Ovary (tissue), 9 donors: ENCODE data around the gene RAC2. TPM values are rescaled to one million over a fixed set of nuclear protein-coding genes. Genes with fewer than 3 reads are reported as not detected.
A peak's percentile ranks its signal among the peaks of the same experiment; 100 is the strongest.

ENCODE experiments used
- DNase-seq, 5 donors: peaks; one replicate each; pipeline ENCODE4 v3.0.0-alpha.2; 2019 to 2020
- H3K27ac ChIP-seq, 2 donors: fragments of 200-600 bp; one replicate each; pipeline versions ENCODE4 v1.5.1 to v1.8.0; 2019 to 2022
- H3K27me3 ChIP-seq: fragments of 200-600 bp; one replicate; pipeline ENCODE4 v1.8.0; 2022
- H3K36me3 ChIP-seq: fragments of 200-600 bp; sonication (generic); one replicate; pipeline ENCODE4 v1.5.1; 2019
- H3K4me1 ChIP-seq: one replicate; pipeline ENCODE4 v1.8.1; 2013; ENCODE audit warnings: mild to moderate bottlenecking, moderate library complexity; ENCODE audit not compliant: insufficient read depth
- H3K4me3 ChIP-seq: fragments of 200-600 bp; sonication (generic); one replicate; pipeline ENCODE4 v1.5.1; 2017
- H3K9me3 ChIP-seq, 2 donors: fragments of 200-600 bp in 1 of 2; sonication (generic) in 1 of 2; one replicate each; pipeline versions ENCODE4 v1.5.1 to v1.8.1; 2013 to 2019; ENCODE audit warnings: mild to moderate bottlenecking in 1 of 2, moderate library complexity in 1 of 2
- EP300 ChIP-seq: sonication (generic); formaldehyde crosslinking; IDR thresholded peaks from one replicate; pipeline ENCODE4 v1.6.1; 2017; ENCODE audit warnings: antibody characterized with exemption
- POLR2A ChIP-seq: fragments of 450-650 bp; IDR thresholded peaks from one replicate; pipeline ENCODE4 v1.6.1; 2017; ENCODE audit warnings: antibody characterized with exemption, mild to moderate bottlenecking, moderate library complexity
- WGBS, 3 donors: extraction: QIAGEN DNeasy Blood & Tissue Kit in 1 of 3; methylation state at CpG; one replicate each; pipeline versions ENCODE4 v1.1.5 to v1.1.7; 2013 to 2017; 5-methylcytosine and 5-hydroxymethylcytosine counted together
- intact Hi-C, 4 donors: fragments of 100-400 bp; cut with DNase I; formaldehyde crosslinking; loops; one replicate each; pipeline versions ENCODE4 v1.11.0 to v1.15.1; 2022 to 2023
- polyA plus RNA-seq, 2 donors: library from polyadenylated mRNA; stranded (reverse); fragments of 200-250 nt in 1 of 2; fragments of 350-450 nt in 1 of 2; fragmentation: Illumina TruSeq in 1 of 2; extraction: RNeasy Lipid Tissue Mini Kit (QIAGEN cat#74804) in 1 of 2; gene quantifications; one replicate each; pipeline ENCODE4 v1.2.3, GENCODE V29; 2013 to 2014
- total RNA-seq, 7 donors: library from RNA; depleted of rRNA in 2 of 7; stranded (reverse); fragments of >200 nt in 2 of 7; fragmentation: NEBNext Ultra II Directional in 3 of 7; extraction: Animal tissue kit (Norgen Biotek cat#: 25700) in 3 of 7; gene quantifications; one replicate each; pipeline versions ENCODE4 v1.1.0 to v1.2.4, GENCODE V29; 2016 to 2023
- TF ChIP-seq, protein P1 (sequence below), 3 donors: fragments of 450-650 bp in 2 of 3; fragments of 200-600 bp in 1 of 3; IDR thresholded peaks; one replicate each; pipeline versions ENCODE4 v1.5.1 to v1.8.0; 2016 to 2022; ENCODE audit warnings: antibody characterized with exemption in 3 of 3, mild to moderate bottlenecking in 1 of 3
- donor health status: DM: no; HTN: no; CAD: no; lungs with moderate emphysema.
- donor health status: DM: no; HTN: no; CAD: no.
- donor health status: Bipolar disorder and iron deficiency.
- donor health status: DM: yes; HTN: yes; CAD: no.
- donor health status: DM: no; HTN: no; CAD: no.
- donor health status: DM: yes; HTN: yes; CAD: no.

The RAC2 gene
- total and polyA plus RNA-seq, 9 donors = 2.3 to 18.4 (median 6.0) TPM

DNA sequence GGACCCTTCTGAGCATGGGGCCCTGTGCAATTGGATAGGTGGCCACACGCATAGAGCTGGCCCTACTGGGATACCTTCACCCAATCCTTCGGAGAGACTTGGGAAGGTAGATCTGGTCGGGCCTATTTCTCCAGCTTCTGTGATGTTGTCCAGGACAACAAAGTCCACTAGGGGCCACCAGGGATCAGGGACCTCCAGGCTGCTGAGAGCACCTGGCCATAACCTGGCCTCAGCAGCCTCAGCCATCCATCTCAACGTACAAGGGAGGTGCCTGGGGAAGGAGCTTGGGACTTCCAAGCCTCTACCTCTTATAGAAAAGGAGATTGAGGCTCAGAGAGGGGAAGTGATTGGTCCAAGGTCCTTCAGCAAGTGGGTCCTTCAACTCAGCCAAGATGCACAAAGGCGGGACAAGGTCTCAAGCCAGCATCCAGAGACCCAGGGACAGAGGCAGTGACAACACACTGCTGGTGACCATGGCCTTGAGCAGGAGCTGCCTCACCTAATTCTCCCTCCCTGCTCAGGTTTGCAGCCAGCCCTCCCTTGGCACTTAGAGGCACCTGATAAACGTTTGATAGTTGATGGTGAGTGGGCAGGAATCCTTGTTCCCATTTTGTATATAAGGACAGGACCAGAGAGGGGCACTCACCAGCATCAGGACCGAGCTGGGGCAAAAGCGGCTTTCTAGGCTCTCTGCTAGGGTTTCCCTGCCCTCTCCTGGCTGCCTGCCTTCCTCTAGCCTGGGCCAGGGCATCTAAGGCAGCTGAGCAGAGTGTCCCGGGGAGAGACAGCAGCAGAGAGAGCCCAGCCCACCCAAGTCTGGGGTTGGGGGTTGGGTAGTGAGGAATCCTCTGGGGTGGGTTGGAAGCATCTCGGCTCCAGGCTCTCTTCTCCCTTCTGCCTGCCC is 4.5 kb downstream of the RAC2 start:
- no peak for TF ChIP-seq POLR2A
- TF ChIP-seq, protein P1, sequence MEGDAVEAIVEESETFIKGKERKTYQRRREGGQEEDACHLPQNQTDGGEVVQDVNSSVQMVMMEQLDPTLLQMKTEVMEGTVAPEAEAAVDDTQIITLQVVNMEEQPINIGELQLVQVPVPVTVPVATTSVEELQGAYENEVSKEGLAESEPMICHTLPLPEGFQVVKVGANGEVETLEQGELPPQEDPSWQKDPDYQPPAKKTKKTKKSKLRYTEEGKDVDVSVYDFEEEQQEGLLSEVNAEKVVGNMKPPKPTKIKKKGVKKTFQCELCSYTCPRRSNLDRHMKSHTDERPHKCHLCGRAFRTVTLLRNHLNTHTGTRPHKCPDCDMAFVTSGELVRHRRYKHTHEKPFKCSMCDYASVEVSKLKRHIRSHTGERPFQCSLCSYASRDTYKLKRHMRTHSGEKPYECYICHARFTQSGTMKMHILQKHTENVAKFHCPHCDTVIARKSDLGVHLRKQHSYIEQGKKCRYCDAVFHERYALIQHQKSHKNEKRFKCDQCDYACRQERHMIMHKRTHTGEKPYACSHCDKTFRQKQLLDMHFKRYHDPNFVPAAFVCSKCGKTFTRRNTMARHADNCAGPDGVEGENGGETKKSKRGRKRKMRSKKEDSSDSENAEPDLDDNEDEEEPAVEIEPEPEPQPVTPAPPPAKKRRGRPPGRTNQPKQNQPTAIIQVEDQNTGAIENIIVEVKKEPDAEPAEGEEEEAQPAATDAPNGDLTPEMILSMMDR (IDR thresholded peaks at IDR 0.05) = no peak
- TF ChIP-seq EP300 = no peak
- no peak for DNase-seq
- Histone ChIP-seq H3K4me3 (no peak overlapping the region), H3K9me3 (no peaks in the 10 kb centered on the region), H3K36me3 (no peaks in the 10 kb centered on the region), H3K4me1 (no peaks in the 10 kb centered on the region), H3K27ac (no peak overlapping the region), H3K27me3 (no peaks in the 10 kb centered on the region)
- 71 to 77% (median 77%) methylated on average over 10 of the region's 10 CpGs for WGBS, 3 donors
- intact Hi-C loops = no loop called here

DNA sequence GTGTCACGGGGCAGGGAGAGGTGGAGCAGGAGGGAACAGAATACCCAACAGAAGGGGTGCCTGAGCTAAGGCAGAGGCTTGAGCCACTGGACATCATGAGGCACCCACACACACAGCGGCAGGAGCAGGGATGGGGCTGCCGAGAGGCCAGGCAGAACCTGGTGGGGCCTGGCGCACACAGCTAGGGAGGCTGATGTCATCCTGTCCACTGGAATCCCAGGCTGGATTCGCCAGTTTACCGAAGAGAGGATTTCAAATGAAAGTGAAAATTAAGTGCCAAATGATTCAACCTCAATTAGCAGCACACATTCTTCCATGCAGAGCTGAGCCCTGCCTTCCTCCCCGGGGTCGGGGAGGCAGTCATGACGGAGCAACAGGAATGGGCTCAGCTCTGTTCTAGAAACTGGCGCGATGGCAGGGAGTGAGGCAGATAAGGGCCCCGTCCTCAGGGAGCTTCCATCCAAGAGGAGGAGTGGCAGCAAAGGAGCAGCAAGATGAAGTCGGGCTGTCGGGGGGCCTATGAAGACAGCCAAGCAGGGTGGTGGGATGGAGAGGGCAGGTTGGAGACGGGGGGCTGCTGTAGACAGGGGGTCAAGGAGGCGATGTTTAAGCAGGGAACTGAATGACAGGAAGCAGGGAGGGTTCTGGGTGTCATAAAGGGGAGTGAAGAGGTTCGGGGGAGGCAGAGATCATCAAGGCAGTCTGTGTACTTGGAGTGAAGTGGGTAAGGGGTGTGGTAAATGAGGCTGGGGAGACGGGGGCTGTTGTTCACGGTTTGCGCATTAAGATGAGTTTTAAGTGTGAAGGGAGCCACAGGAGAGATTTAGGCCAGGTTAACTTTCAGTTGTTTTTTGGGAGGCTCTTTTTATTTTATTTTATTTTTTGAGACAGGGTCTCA is 6.4 kb downstream of the RAC2 start:
- no peak for DNase-seq
- WGBS, 3 donors = 59 to 63% (median 63%) methylated on average over 20 of the region's 20 CpGs
- no peak overlapping the region for H3K4me3 ChIP-seq
- no peaks in the 10 kb centered on the region for H3K36me3 ChIP-seq
- intact Hi-C loops = no loop called here
- no peaks in the 10 kb centered on the region for H3K27me3 ChIP-seq
- H3K27ac ChIP-seq = no peak overlapping the region
- no peaks in the 10 kb centered on the region for H3K9me3 ChIP-seq
- TF ChIP-seq, protein P1 (IDR thresholded peaks at IDR 0.05) = no peak
- no peak for TF ChIP-seq POLR2A
- TF ChIP-seq EP300 = no peak
- no peaks in the 10 kb centered on the region for H3K4me1 ChIP-seq

DNA sequence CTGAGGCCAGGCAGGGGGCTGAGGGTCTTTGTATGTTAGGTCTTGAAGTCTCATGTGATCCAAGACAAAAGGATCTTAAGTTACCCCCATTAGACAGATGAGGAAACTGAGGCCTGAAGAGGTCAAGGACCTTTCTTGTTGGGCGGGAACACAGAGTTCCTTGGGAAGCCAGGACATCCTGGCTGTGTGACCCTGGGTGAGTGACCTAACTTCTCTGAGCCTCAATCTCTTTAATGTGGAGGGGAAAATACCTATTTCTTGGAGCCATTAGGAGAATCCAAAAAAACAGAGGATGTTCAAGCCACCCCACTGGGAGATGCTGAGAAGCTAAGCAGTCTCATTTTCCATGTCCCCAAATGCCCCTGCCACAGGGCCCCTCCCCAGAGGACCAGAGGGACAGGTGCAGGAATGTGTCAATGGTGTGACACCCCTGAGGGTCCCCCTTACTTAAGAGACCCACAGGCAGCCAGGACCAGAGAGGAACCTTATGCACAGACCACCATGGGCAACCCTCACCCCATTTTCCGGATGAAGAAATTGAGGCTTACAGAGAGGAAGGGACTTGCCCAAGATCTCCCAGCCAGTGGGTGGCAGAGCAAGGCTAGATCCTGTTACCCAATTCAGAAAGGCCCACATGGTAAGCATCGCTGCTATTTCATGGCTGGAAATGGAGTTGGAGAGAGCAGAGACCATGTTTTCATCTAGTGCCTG is 8.0 kb downstream of the RAC2 start:
- Histone ChIP-seq H3K4me3 (no peak overlapping the region), H3K9me3 (no peaks in the 10 kb centered on the region), H3K4me1 (no peaks in the 10 kb centered on the region), H3K27me3 (no peaks in the 10 kb centered on the region), H3K27ac (no peak overlapping the region), H3K36me3 (no peaks in the 10 kb centered on the region)
- TF ChIP-seq POLR2A = no peak
- TF ChIP-seq EP300 = no peak
- TF ChIP-seq, protein P1 (IDR thresholded peaks at IDR 0.05) = no peak
- intact Hi-C loops = no loop called here
- WGBS, 3 donors = 92 to 98% (median 95%) methylated on average over 3 of the region's 3 CpGs
- peak in 1 of 5 donors; percentile 5 for DNase-seq
